Right renal pelvis (tissue), 4 donors: Measurements from ENCODE around the gene PPP2R2C. TPM values are rescaled to one million over a fixed set of nuclear protein-coding genes. Genes with fewer than 3 reads are reported as not detected.

Experiments used
- DNase-seq, 4 donors: peaks; one replicate each; pipeline ENCODE4 v3.0.0-alpha.2; 2013; ENCODE audit warnings: low read depth in 4 of 4, low spot score in 3 of 4, missing footprints in 1 of 4
- polyA plus RNA-seq, 4 donors: library from polyadenylated mRNA; unstranded; fragments of 120-200 nt; gene quantifications; one replicate each; pipeline ENCODE4 v1.2.1, GENCODE V29; 2013; ENCODE audit not compliant: insufficient read length in 4 of 4

Gene PPP2R2C
- polyA plus RNA-seq, 4 donors: 0.30 to 0.71 (median 0.37) TPM

GRCh38 chr4:6449746-6450369 is 22.6 kb downstream of the PPP2R2C start:
- no peak for DNase-seq

DNA sequence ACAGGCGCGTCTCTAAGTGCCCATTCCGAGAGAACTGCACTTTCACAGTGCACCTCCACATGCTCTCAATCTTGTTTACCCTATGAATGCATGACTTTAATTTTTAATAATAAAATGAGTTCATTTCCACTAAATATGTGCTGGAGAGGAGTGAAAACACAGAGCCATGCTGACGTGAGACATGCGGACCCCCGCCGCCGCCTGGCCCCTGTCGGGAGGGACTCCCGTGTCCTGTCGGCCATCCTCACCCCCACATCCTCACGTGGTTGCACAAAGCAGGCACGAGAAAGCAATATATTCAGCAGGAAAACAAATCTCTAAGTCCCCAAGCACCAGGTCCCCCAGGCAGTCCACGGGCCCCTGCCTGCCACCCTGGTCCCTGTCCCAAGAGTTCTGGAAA is 23.1 kb downstream of the PPP2R2C start:
- DNase-seq: no peak

GRCh38 chr4:6448476-6449170 is 23.8 kb downstream of the PPP2R2C start:
- no peak for DNase-seq

GRCh38 chr4:6447672-6448171 is 24.7 kb downstream of the PPP2R2C start:
- no peak for DNase-seq

DNA sequence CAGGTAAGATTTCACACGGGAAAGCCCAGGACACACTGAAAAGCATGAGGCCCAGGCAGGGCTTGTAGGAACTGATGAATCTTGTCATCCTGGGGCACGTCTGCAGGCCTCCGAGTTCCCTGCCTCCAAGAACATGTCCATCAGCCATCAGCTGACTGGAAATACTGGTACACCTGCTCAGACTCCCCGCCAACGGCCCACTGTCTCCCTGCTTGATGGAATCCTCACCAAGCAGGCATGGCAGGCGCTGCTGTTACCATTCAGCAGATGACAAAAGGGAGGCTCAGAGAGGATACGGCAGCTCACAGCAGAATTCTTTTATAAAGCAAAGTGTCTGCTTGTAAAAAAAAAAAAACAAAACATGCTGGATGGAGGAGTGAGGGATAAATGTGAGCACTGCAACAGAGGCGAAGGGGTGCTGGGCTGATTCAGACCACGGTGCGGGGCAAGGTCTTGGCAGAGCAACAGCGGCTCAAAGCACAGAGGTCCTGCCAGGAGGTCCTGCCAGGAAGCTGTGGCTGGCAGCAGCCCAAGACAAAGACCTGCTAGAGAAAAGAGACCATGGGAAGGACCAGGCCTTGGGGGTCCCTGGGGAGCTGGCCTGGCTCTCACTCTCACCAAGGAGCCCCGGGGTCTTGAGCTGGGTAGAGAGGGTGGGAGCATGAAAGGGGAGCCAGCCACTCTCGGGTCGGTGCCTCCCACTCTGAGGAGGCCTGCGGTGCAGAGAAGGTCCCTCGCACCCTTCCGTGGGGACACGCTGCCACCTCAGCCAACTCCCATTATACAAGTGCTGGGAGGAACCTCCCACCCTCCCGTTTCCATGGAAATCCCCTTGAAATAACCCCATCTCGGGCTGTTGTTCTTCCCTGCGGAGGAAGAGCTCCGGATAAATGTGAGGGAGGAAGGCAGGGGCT is 25.6 kb downstream of the PPP2R2C start:
- no peak for DNase-seq

DNA sequence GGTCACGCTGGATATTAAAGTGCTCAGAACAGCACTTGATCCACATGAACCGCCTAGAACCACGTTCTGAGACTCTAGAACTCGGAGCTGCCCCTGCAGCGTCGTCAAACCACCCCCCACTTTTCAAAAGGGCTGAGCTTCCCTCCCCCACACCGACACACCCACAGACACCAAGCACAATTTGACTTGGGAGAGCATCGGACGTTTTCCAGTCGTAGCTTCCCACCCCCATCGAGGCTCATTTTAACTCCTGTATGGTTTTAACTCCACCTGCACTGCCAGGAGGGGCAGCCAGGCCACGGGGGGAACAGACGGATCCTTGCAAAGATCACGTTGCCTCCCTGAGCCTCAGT is 26.3 kb downstream of the PPP2R2C start:
- no peak for DNase-seq

DNA sequence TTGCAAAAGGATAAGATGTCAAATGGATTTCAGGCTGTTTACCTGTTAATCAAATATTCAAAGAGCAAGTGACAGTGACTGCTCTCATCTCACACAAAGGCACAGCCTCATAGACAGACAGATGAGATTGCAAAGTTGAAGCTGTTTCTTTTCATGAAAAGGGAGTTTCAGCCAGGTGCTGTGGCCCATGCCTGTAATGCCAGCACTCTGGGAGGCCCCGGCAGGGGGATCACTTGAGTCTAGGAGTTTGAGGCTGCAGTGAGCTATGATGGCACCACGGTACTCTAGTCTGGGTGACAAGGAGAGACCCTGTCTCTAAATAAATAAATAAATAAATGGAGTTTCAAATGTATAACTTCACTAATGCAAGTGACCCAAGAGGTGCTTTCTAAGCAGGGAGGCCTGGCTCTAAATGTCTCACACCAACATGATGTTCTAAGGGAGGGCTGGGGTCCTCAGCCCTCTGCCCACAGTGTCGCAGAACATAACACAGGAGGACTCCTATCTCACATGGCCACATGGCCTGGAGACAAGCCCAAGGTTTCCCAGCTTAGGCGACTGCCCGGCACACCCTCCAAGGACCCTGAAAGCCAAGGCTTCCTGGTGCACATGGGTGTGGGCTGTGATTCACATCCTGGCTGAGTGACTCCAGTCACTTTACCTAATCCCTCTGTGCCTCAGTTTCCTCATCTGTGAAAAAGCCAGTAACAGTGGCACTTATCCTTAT is 26.8 kb downstream of the PPP2R2C start:
- DNase-seq: no peak

- no peak for DNase-seq
These were observed 27.8 kb downstream of the PPP2R2C start for GRCh38 chr4:6444582-6444981.

GRCh38 chr4:6443035-6444023 is 29.1 kb downstream of the PPP2R2C start:
- no peak for DNase-seq

DNA sequence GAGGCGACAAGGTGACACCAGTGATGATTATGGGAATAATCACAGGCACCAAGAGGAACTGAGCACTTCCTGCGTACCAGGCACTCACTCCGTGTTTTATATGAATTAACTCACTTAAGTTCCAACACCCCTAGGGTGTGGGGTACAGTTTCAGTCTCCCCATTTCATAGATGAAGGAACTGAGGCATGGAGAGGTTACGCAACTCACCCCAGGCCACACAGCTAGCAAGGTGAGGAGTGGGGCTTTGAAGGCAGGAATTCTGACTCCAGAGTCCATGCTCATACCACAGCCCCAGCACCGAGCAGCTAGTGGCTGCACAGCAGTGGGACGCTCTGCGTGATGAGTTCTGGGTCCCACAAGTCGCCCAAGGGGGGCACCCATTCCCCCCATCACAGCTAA is 29.9 kb downstream of the PPP2R2C start:
- DNase-seq: no peak

DNA sequence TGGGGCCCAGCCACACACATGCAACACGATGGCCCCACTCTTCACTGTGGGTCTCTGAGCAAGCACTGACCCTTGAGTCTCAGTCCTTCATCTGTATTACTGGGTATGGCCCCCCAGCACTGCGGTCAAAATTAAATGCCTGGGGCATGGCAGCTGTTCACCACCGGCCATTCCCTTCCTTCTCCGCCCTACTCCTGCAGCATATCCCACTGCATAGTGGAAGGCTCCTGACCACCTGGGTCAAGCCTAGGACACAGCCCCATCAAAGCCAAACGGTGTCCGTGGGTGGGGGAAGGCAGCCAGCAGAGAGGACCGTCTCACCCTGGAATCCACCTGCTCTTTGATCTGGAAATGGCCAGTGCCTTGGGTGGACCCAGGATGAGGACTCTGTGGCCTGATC is 30.7 kb downstream of the PPP2R2C start:
- no peak for DNase-seq

DNA sequence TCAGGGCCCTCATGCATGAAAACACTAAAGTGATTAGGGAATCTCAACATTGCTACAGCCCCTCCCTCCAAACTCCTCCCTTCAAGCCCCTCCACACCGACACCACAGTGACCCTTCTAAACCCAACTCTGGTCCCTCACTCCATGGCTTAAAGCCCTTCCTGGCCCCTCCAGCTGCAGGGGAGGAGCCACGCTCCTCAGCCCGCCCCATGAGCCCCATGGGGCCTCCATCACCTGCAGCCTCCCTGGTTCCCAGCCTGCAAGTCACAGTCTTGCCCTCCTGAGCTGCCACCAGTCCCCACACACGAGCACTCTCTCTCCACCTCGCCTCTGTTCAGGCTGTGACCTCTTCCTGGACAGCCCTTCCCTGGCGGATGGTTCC is 31.2 kb downstream of the PPP2R2C start:
- DNase-seq: no peak

GRCh38 chr4:6440506-6441201 is 31.8 kb downstream of the PPP2R2C start:
- no peak for DNase-seq

DNA sequence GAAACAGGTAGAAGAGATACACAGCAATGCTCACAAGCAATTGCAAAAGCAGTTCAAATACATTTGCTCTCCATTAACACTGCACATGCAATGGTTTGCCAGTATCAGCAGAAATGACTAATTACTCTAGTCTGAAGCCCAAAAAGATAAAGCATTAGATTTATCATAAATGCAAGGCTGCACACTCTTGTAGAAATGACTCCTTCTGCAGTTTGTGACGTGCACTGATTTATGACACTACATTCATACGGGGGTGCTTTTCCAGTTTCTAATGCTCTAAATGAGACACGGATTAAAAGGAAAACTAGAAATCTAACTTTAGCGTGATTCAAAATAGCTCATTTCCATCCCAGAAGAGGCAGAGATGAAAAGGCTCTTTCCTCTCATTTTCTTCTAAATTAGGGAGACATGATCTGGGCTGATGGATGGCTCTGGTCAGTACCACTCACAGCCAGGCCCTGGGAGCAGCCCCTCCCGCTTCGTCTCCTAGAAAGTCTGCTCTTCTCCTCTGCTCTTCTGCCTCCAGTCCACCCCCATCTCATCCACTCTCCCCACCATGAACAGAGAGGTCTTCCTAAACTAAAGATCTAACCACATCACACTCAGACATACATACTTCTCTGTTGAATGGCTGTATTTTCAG is 33.2 kb downstream of the PPP2R2C start:
- no peak for DNase-seq

DNA sequence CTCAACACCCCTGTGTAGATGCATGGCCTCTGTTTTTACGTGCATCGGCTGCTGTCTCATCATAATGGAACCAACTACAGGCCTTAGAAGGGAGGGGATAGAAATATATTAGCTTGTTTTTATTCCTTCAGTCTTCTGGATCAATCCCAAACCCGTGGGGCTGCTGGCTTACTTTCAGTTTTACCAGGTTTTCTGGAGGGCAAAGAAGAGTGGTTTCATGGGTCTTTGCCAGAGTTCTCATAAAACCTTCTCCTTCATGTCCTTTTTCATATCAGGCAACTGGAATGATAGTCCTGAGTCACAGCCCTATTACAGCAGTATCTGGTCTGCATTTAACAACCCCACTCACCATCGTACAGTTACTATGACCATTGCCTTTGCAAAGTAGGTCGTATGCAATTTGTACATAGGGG is 34.6 kb downstream of the PPP2R2C start:
- DNase-seq: no peak

DNA sequence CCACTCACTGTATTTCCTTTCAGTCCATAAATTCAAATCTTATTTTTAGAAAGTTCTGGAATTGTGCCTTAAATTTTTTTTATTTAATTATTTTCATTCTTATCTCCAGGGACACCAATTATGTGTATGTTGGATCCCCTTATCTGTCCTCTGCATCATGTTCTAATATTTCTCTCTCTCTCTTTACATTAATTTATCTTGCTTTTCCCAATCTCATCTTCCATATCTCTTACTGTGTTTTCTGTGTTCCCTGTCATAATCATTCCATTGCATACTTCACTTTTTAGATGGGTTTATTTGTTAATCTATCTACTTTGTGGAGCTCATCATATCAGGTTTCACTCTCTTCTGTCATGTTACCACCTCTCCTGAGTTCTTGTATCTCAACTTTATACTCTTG is 37.4 kb downstream of the PPP2R2C start:
- no peak for DNase-seq

DNA sequence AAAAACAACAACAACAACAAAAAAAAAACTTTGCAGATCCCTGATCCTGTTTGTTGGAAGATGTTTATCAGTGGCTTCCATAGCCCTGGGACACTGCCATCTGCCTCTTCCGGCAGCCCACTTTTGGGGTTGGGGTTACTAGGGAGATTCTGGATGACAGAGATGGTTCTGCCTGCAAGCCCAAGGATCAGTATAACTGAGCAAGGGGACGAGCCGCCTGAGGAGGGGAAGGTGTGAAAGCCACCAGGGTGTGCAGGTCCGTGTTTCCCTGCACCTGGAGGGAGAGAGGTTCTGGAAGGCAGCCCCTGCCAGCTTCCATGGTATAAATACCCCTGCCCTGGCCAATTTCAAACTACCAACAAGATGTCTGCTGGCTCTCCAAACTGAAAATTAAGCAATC is 41.5 kb downstream of the PPP2R2C start:
- no peak for DNase-seq

GRCh38 chr4:6427439-6428090 is 44.8 kb downstream of the PPP2R2C start:
- DNase-seq: no peak
